ENCODE measurements around the gene OR5M8.

OR5M8 gene

DNA sequence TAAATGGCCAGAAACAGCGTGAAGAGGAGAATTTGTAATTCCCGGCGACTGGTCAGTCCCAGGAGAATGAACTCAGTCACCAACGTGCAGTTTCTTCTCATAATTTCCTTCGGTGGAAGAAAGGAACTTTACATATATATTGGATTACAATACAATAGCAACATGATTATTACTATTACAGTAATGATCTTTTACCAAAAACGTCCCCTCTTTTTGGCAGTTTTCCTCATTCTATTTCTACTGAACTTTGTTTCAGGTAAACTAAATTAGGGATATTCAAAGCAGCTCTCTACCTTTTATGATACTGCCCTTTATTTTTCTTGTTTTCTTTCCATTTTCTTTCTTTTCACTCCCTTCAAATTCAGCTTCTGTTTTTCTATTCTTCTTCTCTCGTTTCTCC, at the start of gene OR5M8:
TSS of gene OR5M8 (minus strand) at position 101 of the 400 bp plus-strand sequence. CDS start at position 101, 0 bp downstream.
- Histone ChIP-seq H3K4me3 (ENCODE audit: low read depth, low read length) (no peak within 1 kb of the TSS), H3K27ac (no peak within 1 kb of the TSS), H3K36me3 (replicated peaks) (no peaks in the 10 kb centered on the region), H3K27me3 (replicated peaks) (no peaks in the 10 kb centered on the region)
- TF ChIP-seq, protein P1, sequence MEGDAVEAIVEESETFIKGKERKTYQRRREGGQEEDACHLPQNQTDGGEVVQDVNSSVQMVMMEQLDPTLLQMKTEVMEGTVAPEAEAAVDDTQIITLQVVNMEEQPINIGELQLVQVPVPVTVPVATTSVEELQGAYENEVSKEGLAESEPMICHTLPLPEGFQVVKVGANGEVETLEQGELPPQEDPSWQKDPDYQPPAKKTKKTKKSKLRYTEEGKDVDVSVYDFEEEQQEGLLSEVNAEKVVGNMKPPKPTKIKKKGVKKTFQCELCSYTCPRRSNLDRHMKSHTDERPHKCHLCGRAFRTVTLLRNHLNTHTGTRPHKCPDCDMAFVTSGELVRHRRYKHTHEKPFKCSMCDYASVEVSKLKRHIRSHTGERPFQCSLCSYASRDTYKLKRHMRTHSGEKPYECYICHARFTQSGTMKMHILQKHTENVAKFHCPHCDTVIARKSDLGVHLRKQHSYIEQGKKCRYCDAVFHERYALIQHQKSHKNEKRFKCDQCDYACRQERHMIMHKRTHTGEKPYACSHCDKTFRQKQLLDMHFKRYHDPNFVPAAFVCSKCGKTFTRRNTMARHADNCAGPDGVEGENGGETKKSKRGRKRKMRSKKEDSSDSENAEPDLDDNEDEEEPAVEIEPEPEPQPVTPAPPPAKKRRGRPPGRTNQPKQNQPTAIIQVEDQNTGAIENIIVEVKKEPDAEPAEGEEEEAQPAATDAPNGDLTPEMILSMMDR (IDR thresholded peaks at IDR 0.05; ENCODE audit: low read depth, low read length, missing control alignments), result no peak
- DNase-seq, result no peak
- in situ Hi-C loops (cut with HindIII; ENCODE audit: low pct_ligation_motif_present, low sequenced_read_pairs), result no loop called here

DNA sequence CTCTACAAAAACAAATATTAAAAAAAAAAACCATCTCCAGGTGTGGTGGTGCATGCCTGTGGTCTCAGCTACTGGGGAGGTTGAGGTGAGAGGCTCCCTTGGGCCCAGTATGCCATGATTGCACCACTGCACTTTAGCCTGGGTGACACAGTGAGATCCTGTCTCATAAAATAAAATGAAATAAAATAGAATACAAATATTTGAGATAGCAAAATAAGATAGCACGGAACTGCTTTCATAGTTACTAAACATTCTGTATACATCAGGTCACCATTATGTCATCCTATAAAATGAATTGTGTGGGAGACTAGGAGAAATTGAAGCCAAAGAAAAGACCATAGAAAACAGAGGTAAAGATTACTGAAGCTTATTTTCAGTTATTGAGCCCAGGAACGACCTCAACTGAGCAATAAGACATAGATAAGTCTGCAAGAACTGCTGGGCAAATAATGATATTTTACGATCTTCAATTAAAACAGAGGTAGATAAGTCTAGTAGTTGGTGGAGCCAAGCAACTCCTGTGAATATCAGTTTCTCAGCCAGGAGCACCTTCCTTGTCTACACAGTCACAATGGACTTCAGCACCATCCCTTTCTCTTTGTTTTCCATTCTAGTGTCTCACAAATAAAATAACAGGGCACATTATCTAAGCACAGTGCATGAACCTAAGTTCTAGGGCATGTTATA, 42.0 kb upstream of the OR5M8 start:
- TF ChIP-seq, protein P1 (IDR thresholded peaks at IDR 0.05; ENCODE audit: low read depth, low read length, missing control alignments), result no peak
- in situ Hi-C loops (cut with HindIII; ENCODE audit: low pct_ligation_motif_present, low sequenced_read_pairs), result no loop called here
- H3K4me3 ChIP-seq (ENCODE audit: low read depth, low read length), result no peak overlapping the region
- DNase-seq, result no peak
- H3K27me3 ChIP-seq (replicated peaks), result no peaks in the 10 kb centered on the region
- H3K27ac ChIP-seq, result no peak overlapping the region
- no peaks in the 10 kb centered on the region for H3K36me3 ChIP-seq (replicated peaks)

DNA sequence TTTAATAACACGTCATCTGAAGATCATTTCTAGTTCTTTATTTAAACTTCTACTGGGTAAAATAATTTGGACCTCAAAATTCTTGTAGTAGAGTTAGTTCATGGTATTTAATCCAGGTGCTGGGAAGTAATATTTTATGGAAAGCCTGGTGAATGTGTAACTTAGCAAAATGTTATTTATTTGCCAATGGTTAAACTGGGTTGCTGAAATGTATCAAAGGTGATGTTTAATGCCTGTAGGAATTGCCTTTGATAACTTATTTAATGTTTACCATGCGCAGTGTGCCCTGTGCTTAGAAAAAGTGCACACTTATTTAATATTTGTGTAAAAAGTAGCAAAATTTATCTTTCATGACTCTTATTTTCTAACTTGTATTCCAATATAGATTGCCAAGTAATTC, 40.7 kb upstream of the OR5M8 start:
- DNase-seq, result no peak
- in situ Hi-C loops (cut with HindIII; ENCODE audit: low pct_ligation_motif_present, low sequenced_read_pairs), result no loop called here
- H3K27me3 ChIP-seq (replicated peaks), result no peaks in the 10 kb centered on the region

DNA sequence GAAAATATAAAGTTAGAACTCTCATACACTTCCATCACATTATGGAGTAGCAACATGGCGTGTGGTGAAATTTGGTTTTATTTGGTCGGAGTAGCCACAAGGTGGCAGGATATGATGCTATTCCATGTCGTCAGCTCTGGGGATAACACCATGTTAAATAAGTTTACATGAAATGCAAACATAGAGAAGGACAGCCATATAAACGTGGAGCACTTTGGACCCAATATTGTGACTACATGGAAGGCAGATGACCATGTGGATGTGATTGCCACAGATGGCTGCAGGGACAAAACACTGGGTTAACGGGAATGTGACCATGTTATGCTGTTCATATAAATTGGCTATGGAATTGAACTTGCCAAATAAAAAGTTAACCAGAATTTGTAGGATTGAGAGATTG, 30.8 kb upstream of the OR5M8 start:
- in situ Hi-C loops (cut with HindIII; ENCODE audit: low pct_ligation_motif_present, low sequenced_read_pairs), result no loop called here

More for the DNA sequence above, 40.7 kb upstream of the OR5M8 start:
- Histone ChIP-seq H3K4me3 (ENCODE audit: low read depth, low read length) (no peak overlapping the region), H3K36me3 (replicated peaks) (no peaks in the 10 kb centered on the region), H3K27ac (no peak overlapping the region)
- TF ChIP-seq, protein P1 (IDR thresholded peaks at IDR 0.05; ENCODE audit: low read depth, low read length, missing control alignments), result no peak

DNA sequence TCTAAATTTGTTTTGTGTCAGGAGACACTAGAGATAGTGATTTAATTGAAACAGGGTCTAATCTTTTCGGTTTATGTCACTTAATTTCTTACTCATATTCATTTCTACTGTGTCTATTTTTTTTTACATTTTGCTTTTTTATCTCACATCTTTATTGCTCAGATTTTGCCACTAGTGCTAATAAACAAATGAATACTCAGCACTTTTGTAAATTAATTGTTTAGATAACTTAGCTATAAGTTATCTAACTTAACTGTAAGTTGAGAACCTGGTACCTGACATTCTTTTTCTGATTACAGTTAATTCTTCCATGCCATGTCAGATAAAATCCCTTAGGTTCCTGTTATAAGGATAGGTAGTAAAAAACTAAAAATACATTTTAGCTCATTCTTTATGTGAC, 22.1 kb upstream of the OR5M8 start:
- Histone ChIP-seq H3K36me3 (replicated peaks) (no peaks in the 10 kb centered on the region), H3K27me3 (replicated peaks) (no peaks in the 10 kb centered on the region), H3K27ac (no peak overlapping the region), H3K4me3 (ENCODE audit: low read depth, low read length) (no peak overlapping the region)
- in situ Hi-C loops (cut with HindIII; ENCODE audit: low pct_ligation_motif_present, low sequenced_read_pairs), result no loop called here
- TF ChIP-seq, protein P1 (IDR thresholded peaks at IDR 0.05; ENCODE audit: low read depth, low read length, missing control alignments), result no peak
- no peak for DNase-seq

More for the DNA sequence above, 30.8 kb upstream of the OR5M8 start:
- Histone ChIP-seq H3K27ac (no peak overlapping the region), H3K36me3 (replicated peaks) (no peaks in the 10 kb centered on the region), H3K27me3 (replicated peaks) (no peaks in the 10 kb centered on the region), H3K4me3 (ENCODE audit: low read depth, low read length) (no peak overlapping the region)
- TF ChIP-seq, protein P1 (IDR thresholded peaks at IDR 0.05; ENCODE audit: low read depth, low read length, missing control alignments), result no peak
- no peak for DNase-seq

DNA sequence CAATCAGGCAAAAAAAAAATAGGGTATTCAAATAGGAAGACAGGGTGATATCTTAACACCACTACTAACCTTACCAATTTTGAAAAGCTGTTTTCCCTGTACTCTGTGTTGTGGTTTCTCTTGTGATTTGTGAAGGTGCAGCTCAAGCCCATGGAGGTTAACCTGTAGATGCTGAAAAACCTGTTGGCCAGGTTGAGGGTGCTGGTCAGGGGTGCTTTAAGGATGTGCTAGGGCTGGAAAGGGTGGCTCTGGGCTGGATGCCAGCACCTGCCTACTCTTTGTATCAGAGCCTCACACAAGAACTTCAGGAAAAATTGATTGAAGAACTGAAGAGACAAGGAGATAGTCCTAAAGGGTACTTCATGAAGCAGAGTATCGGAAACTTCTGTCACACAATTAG, 18.3 kb upstream of the OR5M8 start:
- in situ Hi-C loops (cut with HindIII; ENCODE audit: low pct_ligation_motif_present, low sequenced_read_pairs), result no loop called here
- DNase-seq, result no peak
- Histone ChIP-seq H3K27ac (no peak overlapping the region), H3K27me3 (replicated peaks) (no peaks in the 10 kb centered on the region), H3K36me3 (replicated peaks) (no peaks in the 10 kb centered on the region), H3K4me3 (ENCODE audit: low read depth, low read length) (no peak overlapping the region)
- TF ChIP-seq, protein P1 (IDR thresholded peaks at IDR 0.05; ENCODE audit: low read depth, low read length, missing control alignments), result no peak

Data from brain microvascular endothelial cell (primary cell).